Ishikawa (cell line): ENCODE measurements around the gene BOK.

Source experiments
- CEBPB ChIP-seq: IDR thresholded peaks from 2 replicates; pipeline ENCODE4 v1.6.1; 2012
- CREB1 ChIP-seq: IDR thresholded peaks from 2 replicates; pipeline ENCODE4 v1.6.1; 2012; ENCODE audit warnings: low read depth
- EGR1 ChIP-seq: IDR thresholded peaks from 2 replicates; pipeline ENCODE4 v1.6.1; 2012
- EP300 ChIP-seq: IDR thresholded peaks from 2 replicates; pipeline ENCODE4 v1.6.1; 2012; ENCODE audit warnings: borderline replicate concordance
- FOXM1 ChIP-seq: IDR thresholded peaks from 2 replicates; pipeline ENCODE4 v1.6.1; 2012; ENCODE audit warnings: low read depth, borderline replicate concordance
- MAX ChIP-seq: IDR thresholded peaks from 2 replicates; pipeline ENCODE4 v1.6.1; 2012
- NFIC ChIP-seq: IDR thresholded peaks from 2 replicates; pipeline ENCODE4 v1.6.1; 2012
- RAD21 ChIP-seq: IDR thresholded peaks from 2 replicates; pipeline ENCODE4 v1.6.1; 2012; ENCODE audit warnings: low read depth
- TAF1 ChIP-seq: IDR thresholded peaks from 2 replicates; pipeline ENCODE4 v1.6.1; 2012; ENCODE audit warnings: low read depth, mild to moderate bottlenecking
- TCF12 ChIP-seq: IDR thresholded peaks from 2 replicates; pipeline ENCODE4 v1.6.1; 2012; ENCODE audit warnings: low read depth
- TEAD4 ChIP-seq: IDR thresholded peaks from 2 replicates; pipeline ENCODE4 v1.6.1; 2012
- YY1 ChIP-seq: IDR thresholded peaks from 2 replicates; pipeline ENCODE4 v1.6.1; 2012; ENCODE audit warnings: low read depth
- ZBTB7A ChIP-seq: IDR thresholded peaks from 2 replicates; pipeline ENCODE4 v1.6.1; 2012; ENCODE audit warnings: low read depth
- TF ChIP-seq, protein P1 (sequence below): IDR thresholded peaks from 2 replicates; pipeline ENCODE4 v1.6.1; 2012; ENCODE audit warnings: low read depth, mild to moderate bottlenecking

BOK gene

GRCh38 chr2:241611062-241611461 lies 52.5 kb downstream of the BOK start:
- no peak for TF ChIP-seq ZBTB7A
- TF ChIP-seq NFIC: no peak

DNA sequence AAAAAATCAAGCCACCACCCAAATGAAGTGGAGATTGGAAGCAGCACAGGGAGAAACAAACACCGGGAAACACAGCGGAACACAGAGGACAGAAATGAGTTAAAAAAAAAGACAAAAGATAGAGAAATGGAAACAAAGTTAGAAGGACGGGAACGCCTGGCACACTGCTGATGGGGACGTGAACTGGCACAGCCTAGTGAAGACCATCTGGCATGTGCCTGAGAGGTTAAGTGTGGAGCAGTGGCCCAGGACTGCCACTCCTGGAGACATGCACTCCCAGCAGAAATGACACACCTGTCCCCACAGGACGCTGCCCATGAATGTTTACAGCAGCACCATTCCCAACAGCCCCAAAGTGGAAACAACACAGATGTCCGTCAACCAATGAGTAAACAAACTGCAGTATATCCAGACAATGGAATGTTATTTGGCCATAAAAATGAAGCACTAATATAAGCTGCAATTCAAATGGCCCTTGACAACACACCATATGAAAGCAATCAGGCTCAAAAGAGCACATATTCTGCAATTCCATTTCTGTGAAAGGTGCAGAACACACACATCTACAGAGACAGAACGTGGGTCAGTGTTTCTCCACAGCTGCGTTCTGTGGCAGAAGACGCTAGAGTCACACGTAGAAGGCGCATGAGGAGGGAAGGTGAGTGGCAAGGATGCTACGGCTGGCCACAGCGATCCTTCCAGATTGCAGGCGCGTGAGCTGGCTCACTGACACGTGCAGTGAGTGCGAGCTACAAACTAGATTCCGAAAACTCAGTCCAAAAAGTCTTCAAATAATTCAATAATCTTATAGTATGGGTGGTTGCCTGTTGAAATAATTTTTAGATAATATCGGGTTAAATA lies 53.8 kb downstream of the BOK start:
- TF ChIP-seq NFIC (no peak), TCF12 (no peak), CREB1 (no peak), TEAD4 (no peak), EP300 (no peak), CEBPB (no peak), EGR1 (no peak), FOXM1 (no peak)
- TF ChIP-seq, protein P1, sequence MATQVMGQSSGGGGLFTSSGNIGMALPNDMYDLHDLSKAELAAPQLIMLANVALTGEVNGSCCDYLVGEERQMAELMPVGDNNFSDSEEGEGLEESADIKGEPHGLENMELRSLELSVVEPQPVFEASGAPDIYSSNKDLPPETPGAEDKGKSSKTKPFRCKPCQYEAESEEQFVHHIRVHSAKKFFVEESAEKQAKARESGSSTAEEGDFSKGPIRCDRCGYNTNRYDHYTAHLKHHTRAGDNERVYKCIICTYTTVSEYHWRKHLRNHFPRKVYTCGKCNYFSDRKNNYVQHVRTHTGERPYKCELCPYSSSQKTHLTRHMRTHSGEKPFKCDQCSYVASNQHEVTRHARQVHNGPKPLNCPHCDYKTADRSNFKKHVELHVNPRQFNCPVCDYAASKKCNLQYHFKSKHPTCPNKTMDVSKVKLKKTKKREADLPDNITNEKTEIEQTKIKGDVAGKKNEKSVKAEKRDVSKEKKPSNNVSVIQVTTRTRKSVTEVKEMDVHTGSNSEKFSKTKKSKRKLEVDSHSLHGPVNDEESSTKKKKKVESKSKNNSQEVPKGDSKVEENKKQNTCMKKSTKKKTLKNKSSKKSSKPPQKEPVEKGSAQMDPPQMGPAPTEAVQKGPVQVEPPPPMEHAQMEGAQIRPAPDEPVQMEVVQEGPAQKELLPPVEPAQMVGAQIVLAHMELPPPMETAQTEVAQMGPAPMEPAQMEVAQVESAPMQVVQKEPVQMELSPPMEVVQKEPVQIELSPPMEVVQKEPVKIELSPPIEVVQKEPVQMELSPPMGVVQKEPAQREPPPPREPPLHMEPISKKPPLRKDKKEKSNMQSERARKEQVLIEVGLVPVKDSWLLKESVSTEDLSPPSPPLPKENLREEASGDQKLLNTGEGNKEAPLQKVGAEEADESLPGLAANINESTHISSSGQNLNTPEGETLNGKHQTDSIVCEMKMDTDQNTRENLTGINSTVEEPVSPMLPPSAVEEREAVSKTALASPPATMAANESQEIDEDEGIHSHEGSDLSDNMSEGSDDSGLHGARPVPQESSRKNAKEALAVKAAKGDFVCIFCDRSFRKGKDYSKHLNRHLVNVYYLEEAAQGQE: no peak

DNA sequence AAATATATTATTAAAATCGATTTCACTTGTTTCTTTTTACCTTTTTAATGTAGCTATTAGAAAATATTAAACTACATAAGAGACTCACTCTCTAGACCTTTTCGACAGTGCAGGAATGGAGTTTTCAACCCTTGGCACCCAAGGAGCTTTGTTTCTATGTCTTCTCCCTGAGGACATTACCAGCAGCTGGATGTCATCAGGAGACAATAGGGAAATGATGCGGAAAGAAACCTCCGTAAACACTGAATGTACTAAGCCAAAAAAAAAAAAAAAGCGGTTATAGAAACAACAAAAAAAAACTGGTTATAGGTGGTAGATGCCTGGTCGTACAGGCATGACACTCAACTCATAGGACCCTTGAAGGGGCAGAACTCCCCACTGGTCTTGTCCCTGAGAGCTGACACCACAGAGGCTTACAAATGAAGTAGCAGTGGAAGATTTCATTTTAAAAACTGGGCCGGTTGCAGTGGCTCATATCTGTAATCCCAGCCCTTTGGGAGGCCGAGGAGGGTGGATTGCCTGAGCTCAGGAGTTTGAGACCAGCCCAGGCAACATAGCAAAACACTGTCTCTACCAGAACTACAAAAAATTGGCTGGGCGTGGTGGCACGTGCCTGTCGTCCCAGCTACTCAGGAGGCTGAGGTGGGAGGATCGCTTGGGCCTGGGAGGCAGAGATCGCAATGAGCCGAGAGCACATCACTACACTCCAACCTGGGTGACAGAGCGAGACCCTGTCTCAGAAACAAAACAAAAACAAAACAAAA lies 54.7 kb downstream of the BOK start:
- TF ChIP-seq, protein P1: no peak
- TF ChIP-seq FOXM1: no peak
- TF ChIP-seq NFIC: no peak
- no peak for TF ChIP-seq CREB1
- TF ChIP-seq TCF12: no peak
- TF ChIP-seq EGR1: no peak
- TF ChIP-seq YY1: no peak
- no peak for TF ChIP-seq MAX
- TF ChIP-seq EP300: no peak
- TF ChIP-seq TAF1: no peak

DNA sequence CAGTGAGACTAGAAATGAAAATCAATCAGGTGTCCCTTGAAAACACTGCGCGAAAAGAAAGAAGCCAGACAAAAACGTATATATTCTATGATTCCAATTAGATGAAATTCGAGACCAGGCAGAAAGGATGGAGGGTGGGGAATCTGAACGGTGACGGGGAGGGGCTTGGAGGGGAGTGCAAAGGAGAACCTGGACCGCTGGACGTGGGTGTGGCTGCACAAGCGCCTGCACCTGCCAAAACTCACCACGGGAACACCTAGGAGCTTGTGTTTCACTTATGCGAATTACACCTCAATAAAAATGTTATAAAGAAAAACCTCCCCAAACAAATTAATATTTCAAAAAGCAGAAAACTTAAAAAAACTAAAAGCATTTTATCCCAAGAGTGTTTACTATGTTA lies 56.5 kb downstream of the BOK start:
- TF ChIP-seq RAD21: no peak
- TF ChIP-seq FOXM1: no peak
- no peak for TF ChIP-seq EP300
- TF ChIP-seq TEAD4: no peak

DNA sequence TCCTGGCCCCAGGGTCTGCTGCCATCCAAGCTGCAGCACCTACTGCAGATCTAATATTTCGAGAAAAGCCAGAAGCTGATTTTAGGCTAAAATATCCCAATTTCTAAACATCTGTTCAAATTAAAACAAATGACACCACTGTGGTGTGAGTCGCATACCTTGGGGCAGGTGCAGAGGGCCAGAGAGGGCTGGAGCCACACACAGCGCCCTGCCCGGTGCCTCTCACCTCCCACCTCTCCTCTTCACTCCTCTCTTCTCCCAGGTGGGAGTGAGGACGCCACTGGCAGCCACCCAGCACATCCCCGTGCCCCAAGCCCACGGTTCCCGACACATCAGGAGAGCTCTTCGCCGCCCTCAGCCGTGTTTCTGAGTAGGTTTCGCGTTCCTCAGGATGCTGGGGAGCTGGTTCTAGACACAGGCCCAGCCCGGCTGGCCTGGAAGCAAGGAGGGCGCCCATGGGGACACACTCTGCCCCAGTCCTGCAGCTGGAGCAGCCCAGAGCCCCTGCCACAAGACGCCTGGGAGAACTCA lies 57.0 kb downstream of the BOK start:
- TF ChIP-seq TCF12 (no peak), CREB1 (no peak), MAX (no peak), EP300 (no peak), TEAD4 (no peak), RAD21 (no peak), FOXM1 (no peak), CEBPB (no peak), YY1 (no peak), ZBTB7A (no peak)
- TF ChIP-seq, protein P1: no peak
